H1 (cell line): Measurements from ENCODE around the gene ACAA1. TPM values are rescaled to one million over a fixed set of nuclear protein-coding genes. Genes with fewer than 3 reads are reported as not detected.

Experiments used
- CTCF ChIA-PET: fragments of 300-600 bp; sonication (Branson Sonifier 250); formaldehyde crosslinking; loops from one replicate; lab custom pipeline; 2021; ENCODE audit not compliant: partially characterized antibody; lab: Charles Lee
- POLR2A ChIA-PET: fragments of 300-600 bp; sonication (Branson Sonifier 250); formaldehyde crosslinking; loops from one replicate; lab custom pipeline; 2021; ENCODE audit warnings: inconsistent platforms; ENCODE audit not compliant: partially characterized antibody; lab: Charles Lee
- DNase-seq, 2 experiments: peaks; one replicate each; pipeline versions ENCODE4 v3.0.0 to v3.0.0-alpha.2; 2010 to 2022; ENCODE audit warnings: low spot score in 2 of 2, low read depth in 1 of 2, mixed read lengths in 1 of 2
- FAIRE-seq: peaks from 2 replicates; lab custom pipeline; 2011; peaks lifted over from hg19 to GRCh38; lab: Jason Lieb, UNC
- H2AFZ ChIP-seq: 2 replicates; pipeline ENCODE4 v1.8.1; 2012; ENCODE audit warnings: low read length, inconsistent platforms
- H2AK5ac ChIP-seq: 2 replicates; pipeline ENCODE4 v1.6.1; 2013; ENCODE audit warnings: low read depth, low read length
- H2BK120ac ChIP-seq: replicated peaks from 2 replicates; pipeline ENCODE3; 2013; ENCODE audit warnings: low read depth, low read length, inconsistent platforms
- H2BK12ac ChIP-seq: 2 replicates; pipeline ENCODE4 v1.6.1; 2013; ENCODE audit warnings: low read depth, low read length
- H2BK15ac ChIP-seq: 2 replicates; pipeline ENCODE4 v1.6.1; 2013; ENCODE audit warnings: low read length
- H2BK20ac ChIP-seq: 2 replicates; pipeline ENCODE4 v1.6.1; 2013; ENCODE audit warnings: low read length
- H2BK5ac ChIP-seq: 2 replicates; pipeline ENCODE4 v1.6.1; 2013; ENCODE audit warnings: low read depth, low read length
- H3K14ac ChIP-seq: 2 replicates; pipeline ENCODE4 v1.6.1; 2013; ENCODE audit warnings: inconsistent platforms; ENCODE audit not compliant: insufficient read length
- H3K18ac ChIP-seq: 2 replicates; pipeline ENCODE4 v1.6.1; 2013; ENCODE audit warnings: low read length; ENCODE audit errors: extremely low read depth
- H3K23ac ChIP-seq: 2 replicates; pipeline ENCODE4 v1.6.1; 2013; ENCODE audit warnings: inconsistent platforms; ENCODE audit not compliant: insufficient read length
- H3K23me2 ChIP-seq: 2 replicates; pipeline ENCODE4 v1.6.1; 2013; ENCODE audit warnings: low read depth, low read length
- H3K27ac ChIP-seq: 2 replicates; pipeline ENCODE4 v1.6.1; 2011; ENCODE audit warnings: low read depth, low read length, inconsistent platforms
- H3K27me3 ChIP-seq, 4 experiments: replicated peaks in 1 of 4; 1 replicate in 1 of 4; 2 replicates in 3 of 4; pipeline versions ENCODE4 v1.6.1 to v1.8.1; 2011 to 2013; ENCODE audit warnings: low read length in 3 of 4, mild to moderate bottlenecking in 3 of 4, inconsistent platforms in 2 of 4, mixed read lengths in 2 of 4, moderate library complexity in 1 of 4; ENCODE audit not compliant: control insufficient read depth in 3 of 4, insufficient read depth in 3 of 4; ENCODE audit errors: extremely low read depth in 1 of 4
- H3K36me3 ChIP-seq, 4 experiments: 2 replicates each; pipeline versions ENCODE4 v1.6.1 to v1.8.1; 2011 to 2013; ENCODE audit warnings: mild to moderate bottlenecking in 4 of 4, low read length in 3 of 4, moderate library complexity in 2 of 4, control low read depth in 1 of 4, inconsistent platforms in 1 of 4; ENCODE audit not compliant: insufficient read depth in 4 of 4, control insufficient read depth in 2 of 4
- H3K4ac ChIP-seq: replicated peaks from 2 replicates; pipeline ENCODE3; 2013; ENCODE audit warnings: low read length, low read depth, mixed read lengths, inconsistent platforms; ENCODE audit not compliant: insufficient read length
- H3K4me1 ChIP-seq, 4 experiments: replicated peaks in 1 of 4; 1 replicate in 1 of 4; 2 replicates in 3 of 4; pipeline versions ENCODE4 v1.6.1 to v1.8.1; 2011 to 2013; ENCODE audit warnings: low read length in 3 of 4, inconsistent platforms in 2 of 4, mixed read lengths in 1 of 4; ENCODE audit not compliant: insufficient read depth in 4 of 4, control insufficient read depth in 3 of 4
- H3K4me2 ChIP-seq, 2 experiments: 2 replicates each; pipeline versions ENCODE4 v1.6.1 to v1.8.1; 2011 to 2013; ENCODE audit warnings: low read depth in 2 of 2, low read length in 2 of 2, control low read depth in 1 of 2, inconsistent platforms in 1 of 2, mild to moderate bottlenecking in 1 of 2; ENCODE audit not compliant: insufficient read depth in 1 of 2
- H3K4me3 ChIP-seq, 4 experiments: fragments of 200-600, 300-600 bp in 1 of 4; sonication (generic), shearing (Covaris generic), sonication (Bioruptor Twin) in 1 of 4; 2 replicates each; pipeline versions ENCODE4 v1.5.1 to v1.8.1; 2011 to 2016; ENCODE audit warnings: low read length in 4 of 4, low read depth in 3 of 4, control low read depth in 2 of 4, inconsistent platforms in 2 of 4, mild to moderate bottlenecking in 2 of 4, mixed read lengths in 1 of 4, moderate library complexity in 1 of 4; ENCODE audit not compliant: insufficient read depth in 2 of 4; ENCODE audit errors: extremely low read depth in 1 of 4
- H3K56ac ChIP-seq: replicated peaks from 2 replicates; pipeline ENCODE3; 2013; ENCODE audit warnings: low read depth, mild to moderate bottlenecking, mixed read lengths, low read length, inconsistent platforms; ENCODE audit not compliant: insufficient read length
- H3K79me1 ChIP-seq: 2 replicates; pipeline ENCODE4 v1.6.1; 2013; ENCODE audit warnings: low read depth, low read length, control low read depth
- H3K79me2 ChIP-seq, 2 experiments: 2 replicates each; pipeline versions ENCODE4 v1.6.1 to v1.8.1; 2012 to 2013; ENCODE audit warnings: low read length in 2 of 2, mild to moderate bottlenecking in 2 of 2, inconsistent platforms in 1 of 2; ENCODE audit not compliant: insufficient read depth in 2 of 2, control insufficient read depth in 1 of 2
- H3K9ac ChIP-seq, 4 experiments: replicated peaks in 1 of 4; 1 replicate in 1 of 4; 2 replicates in 3 of 4; pipeline versions ENCODE4 v1.6.1 to v1.8.1; 2011 to 2013; ENCODE audit warnings: low read depth in 3 of 4, low read length in 3 of 4, control low read depth in 2 of 4, mild to moderate bottlenecking in 2 of 4, moderate library complexity in 2 of 4, inconsistent platforms in 1 of 4; ENCODE audit errors: extremely low read depth in 1 of 4
- H3K9me3 ChIP-seq, 2 experiments: 2 replicates each; pipeline versions ENCODE4 v1.6.1 to v1.8.1; 2012 to 2013; ENCODE audit warnings: mild to moderate bottlenecking in 2 of 2, moderate library complexity in 2 of 2, control low read depth in 1 of 2, inconsistent platforms in 1 of 2, low read depth in 1 of 2, low read length in 1 of 2, mixed read lengths in 1 of 2; ENCODE audit not compliant: insufficient read depth in 2 of 2
- H4K20me1 ChIP-seq, 2 experiments: replicated peaks in 1 of 2; 2 replicates each; pipeline versions ENCODE3 to v1.8.1; 2011 to 2013; ENCODE audit warnings: inconsistent platforms in 2 of 2, low read length in 2 of 2, mild to moderate bottlenecking in 1 of 2; ENCODE audit not compliant: insufficient read depth in 2 of 2, control insufficient read depth in 1 of 2
- H4K5ac ChIP-seq: 2 replicates; pipeline ENCODE4 v1.6.1; 2013; ENCODE audit warnings: low read length, low read depth, mixed read lengths, inconsistent platforms; ENCODE audit not compliant: insufficient read length
- H4K8ac ChIP-seq: 2 replicates; pipeline ENCODE4 v1.8.0; 2013; ENCODE audit warnings: mild to moderate bottlenecking, moderate library complexity, low read length, inconsistent platforms; ENCODE audit not compliant: insufficient read depth; ENCODE audit errors: extremely low read depth
- H4K91ac ChIP-seq: replicated peaks from 2 replicates; pipeline ENCODE3; 2013; ENCODE audit warnings: low read length, mixed read lengths, inconsistent platforms; ENCODE audit not compliant: insufficient read length
- CEBPB ChIP-seq: IDR thresholded peaks from 2 replicates; pipeline ENCODE4 v1.6.1; 2012; ENCODE audit warnings: low read depth, low read length
- JUN ChIP-seq: IDR thresholded peaks from 2 replicates; pipeline ENCODE4 v1.6.1; 2011; ENCODE audit warnings: low read depth, mild to moderate bottlenecking, improper control_type of control experiment, low read length
- NRF1 ChIP-seq: IDR thresholded peaks from 2 replicates; pipeline ENCODE4 v1.6.1; 2011; ENCODE audit warnings: mild to moderate bottlenecking, low read depth, low read length, improper control_type of control experiment
- SP2 ChIP-seq: IDR thresholded peaks from 2 replicates; pipeline ENCODE4 v1.6.1; 2012; ENCODE audit warnings: mild to moderate bottlenecking, low read length, inconsistent platforms
- WGBS, 2 experiments: shearing (Covaris generic) in 1 of 2; methylation state at CpG; one replicate each; pipeline versions ENCODE4 v1.1.6 to v1.1.7; 2013 to 2015; ENCODE audit warnings: low lambda C conversion rate in 2 of 2, mixed read lengths in 2 of 2, inconsistent platforms in 1 of 2, low coverage in 1 of 2, missing lambda C conversion rate in 1 of 2; ENCODE audit not compliant: insufficient replicate concordance in 2 of 2, insufficient coverage in 1 of 2, insufficient read length in 1 of 2; ENCODE audit errors: extremely low coverage in 1 of 2, missing lambda C conversion rate in 1 of 2; 5-methylcytosine and 5-hydroxymethylcytosine counted together
- polyA plus RNA-seq, 7 experiments: library from polyadenylated mRNA; depleted of rRNA in 3 of 7; stranded (reverse) in 5 of 7; unstranded in 2 of 7; fragments of >200 nt in 5 of 7; fragments of 200-250 nt in 2 of 7; gene quantifications; 1 replicate in 5 of 7; 2 replicates in 1 of 7; 4 replicates in 1 of 7; pipeline versions ENCODE4 v1.2.1 to v1.2.3, GENCODE V29; 2011 to 2013; ENCODE audit warnings: missing spikeins in 2 of 7, mixed read lengths in 2 of 7
- total RNA-seq: library from RNA; stranded (reverse); fragmentation: NEBNext Ultra II Directional; extraction: Animal tissue kit (Norgen Biotek cat#: 25700); gene quantifications from 2 replicates; pipeline ENCODE4 v1.2.1, GENCODE V29; 2021

The ACAA1 gene
- total and polyA plus RNA-seq, 2 of the 8 experiments (the other 6 are each of a cell fraction or from before 2014, with no cell fraction given) = 23.1 to 34.8 TPM

- no peak for FAIRE-seq
- Histone ChIP-seq H2BK120ac (peak overlapping the region; percentile 9), H3K4ac (peak overlapping the region; percentile 73), H3K14ac (peak overlapping the region; percentile 29), H3K36me3 (peaks cover 3 to 11% (median 9%) of the 10 kb centered on the region in 4 experiments; a peak in 4 of 8 replicates), H2BK20ac (no peak overlapping the region), H3K4me1 (peaks cover 7 to 16% (median 13%) of the 10 kb centered on the region in 4 experiments), H3K56ac (peak overlapping the region; percentile 77), H2AK5ac (no peak overlapping the region), H3K23me2 (peaks cover 21% of the 10 kb centered on the region), H3K23ac (no peak overlapping the region), H3K79me2 (peaks cover 0 to 12% of the 10 kb centered on the region in 2 experiments; a peak in 1 of 4 replicates), H3K9me3 (no peaks in the 10 kb centered on the region), H4K8ac (no peak overlapping the region), H3K18ac (peak overlapping the region; percentile 98; the same call in 1 of the 2 replicates), H2AFZ (0 out of 2 replicates have a peak overlapping the region, but pooled peaks have one; percentile 43), H3K79me1 (no peaks in the 10 kb centered on the region; the same call in 1 of the 2 replicates), H4K20me1 (peaks cover 0 to 2% of the 10 kb centered on the region in 2 experiments), H2BK5ac (no peak overlapping the region; the same call in 1 of the 2 replicates), H3K4me3 (peak overlapping the region; percentile 73 to 87 (median 84)), H4K91ac (peak overlapping the region; percentile 22), H3K4me2 (peak overlapping the region; percentile 64 to 95), H4K5ac (peak overlapping the region; percentile 99), H3K27ac (no peak overlapping the region), H3K9ac (peak overlapping the region in 3 of 4 experiments; percentile 47 to 73 (median 72); a peak in 5 of 7 replicates), H2BK15ac (no peak overlapping the region), H3K27me3 (no peaks in the 10 kb centered on the region), H2BK12ac (0 out of 2 replicates have a peak overlapping the region, but pooled peaks have one; percentile 96)
- CTCF ChIA-PET = interaction anchor here (0.8 to 8.1 kb wide), 11 partner anchors 14 to 668 kb away, joined by 3 to 52 read pairs (median 4); no protein-coding TSS in a partner anchor
- peak in 1 of 2 experiments; percentile 43 for DNase-seq
- no peak for TF ChIP-seq SP2
- TF ChIP-seq NRF1 = no peak
- no peak for TF ChIP-seq JUN
- no peak for TF ChIP-seq CEBPB
- 32% methylated on average over 8 of the region's 8 CpGs; no CpG with 5 or more reads in 1 of the 2 experiments for WGBS, 2 experiments
- POLR2A ChIA-PET = interaction anchor here (0.7 to 3.7 kb wide), 6 partner anchors 9 to 180 kb away, joined by 3 to 38 read pairs (median 3); partner anchors contain the start of gene OXSR1
Observed at GRCh38 chr3:38139191-38139590, 2.3 kb upstream of the ACAA1 start.
